GM12892 (cell line): ENCODE data around the gene FAM81A.

Experiments used
- POLR2A ChIP-seq: IDR thresholded peaks from 2 replicates; pipeline ENCODE4 v1.6.1; 2011; ENCODE audit warnings: low read depth, low read length, control low read depth
- POLR2AphosphoS5 ChIP-seq: IDR thresholded peaks from 2 replicates; pipeline ENCODE4 v1.6.1; 2011; ENCODE audit warnings: low read depth, low read length, control low read depth
- TAF1 ChIP-seq: IDR thresholded peaks from 2 replicates; pipeline ENCODE4 v1.6.1; 2011; ENCODE audit warnings: low read depth, mild to moderate bottlenecking, control low read depth, low read length, borderline replicate concordance

DNA sequence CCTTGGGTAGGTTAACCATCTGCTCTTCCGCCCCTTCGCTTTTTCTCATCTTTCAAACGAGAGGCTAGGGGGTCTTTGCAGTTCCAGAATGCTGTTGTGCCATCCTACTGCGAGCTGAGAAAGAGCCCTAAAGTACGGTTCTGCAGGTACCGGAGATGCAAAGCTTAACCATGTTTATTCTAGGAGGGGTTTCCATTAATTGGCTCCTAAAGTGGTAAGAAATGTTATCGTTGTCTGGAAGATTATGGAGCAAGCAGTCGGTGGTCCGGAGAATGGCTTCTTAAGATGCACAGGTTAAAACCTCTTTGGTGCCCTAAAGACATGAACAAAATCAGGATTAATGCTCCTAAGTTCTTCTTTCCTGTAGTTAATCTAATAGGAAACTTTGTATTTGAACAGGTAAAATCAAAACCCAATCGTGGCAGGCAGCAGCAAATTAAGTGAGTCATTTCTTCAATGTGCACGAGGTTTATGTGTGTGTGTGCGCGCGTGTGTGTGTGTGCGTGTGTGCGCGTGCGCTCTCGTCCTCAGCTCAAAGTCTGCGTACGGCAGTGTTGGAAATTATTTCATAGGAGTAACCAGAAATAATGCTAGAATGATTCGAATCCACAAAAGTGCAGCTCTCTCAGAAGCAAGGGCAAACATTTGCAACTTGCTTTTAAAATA, 772 bp downstream of the FAM81A start:
- no peak for TF ChIP-seq POLR2AphosphoS5
- TF ChIP-seq POLR2A = no peak
- TF ChIP-seq TAF1 = no peak
